Effector CD8-positive, alpha-beta T cell (primary cell): ENCODE results near the gene EFEMP2.
A peak's percentile ranks its signal among the peaks of the same experiment; 100 is the strongest.

Experiments used
- DNase-seq: peaks from one replicate; lab custom pipeline; 2025; lab: John Stamatoyannopoulos, UW

Gene EFEMP2

DNA sequence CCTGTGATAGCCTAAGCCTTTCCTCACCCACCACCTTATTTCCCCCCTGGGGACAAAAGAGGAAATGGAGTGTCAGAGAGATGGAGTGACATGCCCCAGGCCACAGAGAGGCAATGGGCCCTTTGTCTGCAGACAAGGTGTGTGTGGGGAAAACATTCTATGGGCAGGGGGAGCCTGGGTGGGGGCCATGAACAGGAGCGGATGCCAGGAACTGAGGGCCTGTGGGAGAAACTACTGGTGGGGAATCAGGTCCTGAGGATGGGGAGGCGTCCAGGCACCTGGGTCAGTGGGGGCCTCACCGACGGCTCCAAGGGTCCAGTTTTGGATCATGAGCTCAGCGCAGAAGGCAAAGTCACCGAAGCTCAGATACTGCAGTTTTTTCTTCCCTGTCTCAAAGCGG, 12.6 kb upstream of the EFEMP2 start:
- no peak for DNase-seq

DNA sequence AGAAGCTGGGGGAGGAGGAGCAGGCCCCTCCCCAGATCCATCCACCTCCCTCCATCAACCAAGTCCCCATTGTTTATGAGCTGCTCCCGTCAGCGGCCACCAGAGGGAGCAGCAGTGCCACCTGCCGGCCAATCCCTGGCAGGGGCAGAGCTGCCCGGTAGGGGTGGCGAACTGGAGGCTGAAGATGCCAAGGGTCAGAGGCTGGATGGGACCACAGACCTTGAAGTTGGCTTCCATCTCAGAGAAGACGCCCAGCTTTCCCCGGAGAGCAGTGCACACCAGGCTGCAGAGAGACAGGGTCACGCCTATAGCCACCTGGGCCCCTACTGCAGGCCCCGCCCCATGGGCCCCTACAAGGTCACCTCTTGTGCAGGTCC, 12.1 kb upstream of the EFEMP2 start:
- peak; percentile 71 for DNase-seq

DNA sequence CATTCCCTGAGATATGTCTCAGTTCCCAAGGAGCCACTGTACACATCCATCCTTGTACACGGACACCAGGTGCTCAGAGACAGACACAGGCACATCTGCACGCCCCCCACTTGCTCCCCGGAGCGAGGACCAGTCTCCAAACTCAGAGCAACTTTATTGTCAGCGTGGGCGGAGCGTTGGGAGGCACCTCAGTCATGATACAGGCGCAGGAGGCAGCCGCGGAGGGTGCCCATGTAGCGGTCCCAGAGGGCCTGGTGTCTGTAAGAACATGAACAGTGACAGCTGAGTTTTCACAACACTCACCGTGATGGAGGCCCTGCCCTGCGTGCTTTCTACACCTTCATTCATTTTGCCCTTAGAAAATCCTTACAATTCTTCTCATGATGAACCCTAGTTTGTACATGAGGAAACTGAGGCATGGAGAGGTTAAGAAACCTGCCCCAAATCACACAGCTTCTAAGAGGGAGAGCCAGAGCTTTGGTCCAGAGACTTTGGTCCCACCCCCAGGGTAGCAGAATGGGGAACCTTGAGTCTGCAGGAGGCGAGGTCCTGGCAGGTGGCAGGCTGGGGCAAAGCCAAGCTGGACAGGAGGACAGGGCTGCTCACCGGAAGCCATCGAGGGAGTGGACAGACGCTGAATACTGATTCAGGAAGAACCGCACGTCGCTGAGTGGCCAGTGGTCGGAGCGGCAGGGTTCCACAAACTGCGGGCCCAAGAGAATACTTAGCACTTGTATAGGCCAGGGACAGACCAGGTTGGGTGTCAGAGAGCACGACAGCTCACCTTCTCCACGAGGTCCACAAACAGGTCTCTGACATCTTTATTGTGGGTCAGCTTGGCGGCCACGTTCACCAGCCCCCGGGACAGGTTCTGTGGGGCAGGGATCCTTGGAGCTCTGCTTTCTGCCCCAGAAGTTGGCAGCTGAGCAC, 11.5 kb upstream of the EFEMP2 start:
- DNase-seq: no peak

DNA sequence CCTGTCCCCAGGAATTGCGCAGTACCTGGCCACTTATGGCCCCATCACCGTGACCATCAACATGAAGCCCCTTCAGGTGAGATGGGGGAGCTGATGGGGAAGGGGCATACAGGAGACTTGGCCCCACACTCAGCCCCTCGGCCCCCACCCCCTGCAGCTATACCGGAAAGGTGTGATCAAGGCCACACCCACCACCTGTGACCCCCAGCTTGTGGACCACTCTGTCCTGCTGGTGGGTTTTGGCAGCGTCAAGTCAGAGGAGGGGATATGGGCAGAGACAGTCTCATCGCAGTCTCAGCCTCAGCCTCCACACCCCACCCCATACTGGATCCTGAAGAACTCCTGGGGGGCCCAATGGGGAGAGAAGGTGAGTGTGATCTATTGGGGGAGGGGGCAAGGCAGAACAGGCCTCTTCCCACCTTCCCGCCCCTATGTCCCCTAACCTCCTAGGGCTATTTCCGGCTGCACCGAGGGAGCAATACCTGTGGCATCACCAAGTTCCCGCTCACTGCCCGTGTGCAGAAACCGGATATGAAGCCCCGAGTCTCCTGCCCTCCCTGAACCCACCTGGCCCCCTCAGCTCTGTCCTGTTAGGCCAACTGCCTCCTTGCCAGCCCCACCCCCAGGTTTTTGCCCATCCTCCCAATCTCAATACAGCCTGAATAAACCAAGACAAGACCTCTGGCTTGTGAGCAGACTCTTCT, 10.6 kb upstream of the EFEMP2 start:
- DNase-seq: no peak

DNA sequence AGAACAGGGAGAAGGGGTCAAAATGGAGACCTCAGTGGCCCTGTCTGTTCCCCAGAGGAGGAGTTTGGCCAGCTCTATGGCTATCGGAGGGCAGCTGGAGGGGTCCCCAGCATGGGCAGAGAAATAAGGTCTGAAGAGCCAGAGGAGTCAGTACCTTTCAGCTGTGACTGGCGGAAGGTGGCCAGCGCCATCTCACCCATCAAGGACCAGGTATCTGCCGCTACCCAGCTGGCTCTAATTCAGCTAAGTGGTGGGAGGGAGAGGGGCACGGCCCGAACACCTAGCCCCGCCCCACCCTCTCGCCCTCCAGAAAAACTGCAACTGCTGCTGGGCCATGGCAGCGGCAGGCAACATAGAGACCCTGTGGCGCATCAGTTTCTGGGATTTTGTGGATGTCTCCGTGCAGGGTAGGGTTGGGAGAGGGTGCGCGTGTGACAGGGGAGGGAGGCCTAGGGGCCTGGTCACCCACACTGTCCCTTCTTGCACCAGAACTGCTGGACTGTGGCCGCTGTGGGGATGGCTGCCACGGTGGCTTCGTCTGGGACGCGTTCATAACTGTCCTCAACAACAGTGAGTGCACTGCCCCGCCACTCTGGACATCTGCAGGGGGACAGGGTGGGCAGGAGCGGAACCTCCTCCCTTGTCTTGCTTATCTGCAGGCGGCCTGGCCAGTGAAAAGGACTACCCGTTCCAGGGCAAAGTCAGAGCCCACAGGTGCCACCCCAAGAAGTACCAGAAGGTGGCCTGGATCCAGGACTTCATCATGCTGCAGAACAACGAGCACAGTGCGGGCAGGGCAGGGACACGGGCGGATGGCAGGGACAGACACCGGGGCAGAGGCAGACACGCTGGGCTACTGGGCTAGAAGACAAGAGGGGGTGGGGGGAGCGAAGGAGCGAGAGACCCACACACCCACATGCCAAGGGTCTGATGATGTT, 9.8 kb upstream of the EFEMP2 start:
- no peak for DNase-seq

DNA sequence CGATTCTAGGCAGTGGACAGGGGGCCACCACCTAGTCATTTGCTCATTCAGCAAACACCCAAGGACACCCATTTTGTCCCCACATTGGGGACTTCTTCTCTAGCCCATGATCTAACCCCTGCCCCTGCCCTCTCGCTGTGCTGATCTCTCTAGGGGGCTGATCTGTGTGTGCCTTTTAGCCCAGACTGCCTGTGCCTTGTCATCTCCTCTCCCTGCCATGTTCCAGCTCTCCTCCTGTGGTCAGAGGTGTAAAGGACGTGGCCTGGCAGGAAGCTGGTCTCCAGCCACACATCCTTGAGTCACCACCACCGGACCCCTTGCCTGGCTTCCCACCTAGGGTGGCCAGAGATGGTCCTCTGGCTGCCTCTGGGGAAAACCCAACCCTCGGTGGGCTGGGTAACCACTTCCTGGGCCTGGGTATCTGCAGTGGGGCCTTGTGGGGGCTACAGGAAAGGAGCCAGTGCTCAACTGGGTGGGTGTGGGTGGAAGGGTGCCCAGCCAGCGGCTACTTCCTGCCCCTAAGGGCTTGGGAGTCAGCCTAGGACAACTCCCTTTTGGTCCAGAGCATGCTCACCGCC, 8.3 kb upstream of the EFEMP2 start:
- DNase-seq: no peak

DNA sequence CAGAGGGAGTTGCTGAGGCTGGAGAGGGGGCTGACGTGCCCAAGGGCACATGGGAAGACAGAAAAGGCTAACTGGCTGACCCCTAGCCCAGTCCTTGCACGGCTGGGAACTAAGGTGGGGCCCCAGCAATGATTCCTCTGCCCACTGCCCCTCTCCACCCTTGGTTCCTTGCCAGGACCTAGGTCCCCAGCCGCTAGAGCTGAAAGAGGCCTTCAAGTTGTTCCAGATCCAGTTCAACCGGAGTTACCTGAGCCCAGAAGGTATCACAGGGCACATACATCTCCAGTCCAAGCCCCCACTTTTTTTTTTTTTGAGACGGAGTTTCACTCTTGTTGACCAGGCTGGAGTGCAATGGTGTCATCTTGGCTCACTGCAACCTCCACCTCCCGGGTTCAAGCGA, 7.4 kb upstream of the EFEMP2 start:
- DNase-seq: no peak

DNA sequence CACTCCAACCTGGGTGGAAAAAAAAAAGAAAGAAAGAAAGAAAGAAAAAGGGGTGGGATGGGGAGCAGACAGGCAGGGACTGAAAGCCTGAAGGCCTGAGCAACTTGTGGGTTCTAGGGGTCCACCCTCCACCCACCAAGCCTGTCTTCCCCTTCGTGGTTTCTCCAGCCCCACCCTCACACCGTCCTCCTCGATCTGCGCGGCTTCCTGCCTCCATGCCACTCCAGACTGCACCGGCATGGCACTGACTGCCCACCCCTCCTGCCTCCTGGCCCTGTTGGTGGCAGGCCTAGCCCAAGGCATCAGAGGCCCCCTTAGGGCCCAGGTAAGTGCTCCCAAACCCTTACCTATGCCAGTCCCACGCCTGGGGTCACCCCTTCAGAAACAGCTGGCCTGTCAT, 7.0 kb upstream of the EFEMP2 start, which contains the start of gene CTSW:
CTSW (plus strand) TSS at position 221 of the 400 bp plus-strand sequence; CDS start at position 239, 18 bp downstream.
- DNase-seq: peak; percentile 26

DNA sequence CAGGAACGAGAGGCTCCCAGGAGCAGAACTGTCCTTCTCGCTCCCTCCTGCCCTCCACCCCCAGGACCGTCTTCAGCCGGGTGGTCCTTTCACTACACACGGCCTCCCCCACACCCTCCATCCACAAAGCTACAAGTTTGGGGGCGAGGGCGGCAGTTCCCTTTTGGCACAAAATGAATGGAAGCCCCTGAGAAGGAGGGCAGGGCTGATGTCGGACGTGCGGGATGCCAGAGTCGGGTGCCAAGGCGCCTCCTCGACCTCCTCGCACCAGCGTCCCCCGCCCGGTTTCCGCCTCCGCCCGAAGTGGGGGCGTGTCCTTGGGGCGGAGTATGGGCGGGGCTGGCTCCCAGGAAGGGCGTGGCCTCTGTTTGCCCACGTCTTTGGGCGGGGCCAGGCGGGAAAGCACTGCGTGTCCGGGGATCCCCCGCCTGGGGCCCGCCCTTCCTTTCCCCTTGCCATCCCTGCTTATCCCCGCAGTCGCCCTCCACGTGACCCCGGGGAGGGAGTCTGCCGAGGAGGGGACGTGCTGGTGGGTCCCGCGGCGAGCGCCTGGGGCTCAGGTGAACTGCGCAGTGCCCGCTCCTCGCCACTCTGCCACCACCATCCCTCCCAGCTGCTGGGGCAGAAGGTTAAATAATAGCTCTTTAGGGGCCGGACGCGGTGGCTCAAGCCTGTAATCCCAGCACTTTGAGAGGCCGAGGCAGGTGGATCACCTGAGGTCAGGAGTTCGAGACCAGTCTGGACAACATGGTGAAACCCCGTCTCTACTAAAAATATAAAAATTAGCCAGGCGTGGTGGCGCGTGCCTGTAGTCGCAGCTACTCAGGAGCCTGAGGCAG, 937 bp upstream of the EFEMP2 start:
- DNase-seq: peak; percentile 94

DNA sequence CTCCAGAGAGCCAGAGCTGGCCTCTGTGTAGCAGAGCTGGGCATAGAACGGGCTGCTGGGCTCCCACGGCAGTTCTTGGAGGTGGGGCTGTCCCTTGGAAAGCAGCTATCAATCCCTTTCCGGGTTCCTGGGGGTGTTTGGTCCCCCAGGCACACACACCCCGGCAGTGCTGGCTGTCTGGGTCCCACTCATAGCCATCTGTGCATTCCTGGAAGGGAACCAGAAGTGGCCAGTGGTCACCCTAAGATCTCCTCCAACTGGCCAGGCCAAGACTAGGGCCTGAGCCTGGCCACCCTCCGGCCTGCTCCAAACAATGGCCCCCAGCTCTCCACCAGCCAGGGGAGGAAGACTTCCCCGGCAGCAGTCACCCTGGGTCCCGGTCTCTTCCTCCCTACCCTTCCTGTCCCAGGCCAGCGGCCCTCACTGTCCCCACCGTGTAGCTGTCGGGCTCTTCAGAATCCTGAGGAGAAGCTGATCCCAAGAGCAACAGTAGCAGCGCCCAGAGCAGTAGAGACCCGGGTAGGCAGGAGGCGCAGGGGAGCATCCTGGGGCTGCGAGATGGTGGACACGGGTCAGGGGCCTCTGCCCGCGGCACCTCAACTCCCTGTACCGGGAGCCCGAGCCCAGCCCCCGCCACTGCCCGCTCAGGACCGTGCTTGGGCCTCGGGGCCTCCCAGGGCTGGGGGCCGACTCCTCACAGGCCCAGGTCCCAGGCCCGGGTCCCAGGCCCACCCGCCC, 620 bp downstream of the EFEMP2 start:
- no peak for DNase-seq

DNA sequence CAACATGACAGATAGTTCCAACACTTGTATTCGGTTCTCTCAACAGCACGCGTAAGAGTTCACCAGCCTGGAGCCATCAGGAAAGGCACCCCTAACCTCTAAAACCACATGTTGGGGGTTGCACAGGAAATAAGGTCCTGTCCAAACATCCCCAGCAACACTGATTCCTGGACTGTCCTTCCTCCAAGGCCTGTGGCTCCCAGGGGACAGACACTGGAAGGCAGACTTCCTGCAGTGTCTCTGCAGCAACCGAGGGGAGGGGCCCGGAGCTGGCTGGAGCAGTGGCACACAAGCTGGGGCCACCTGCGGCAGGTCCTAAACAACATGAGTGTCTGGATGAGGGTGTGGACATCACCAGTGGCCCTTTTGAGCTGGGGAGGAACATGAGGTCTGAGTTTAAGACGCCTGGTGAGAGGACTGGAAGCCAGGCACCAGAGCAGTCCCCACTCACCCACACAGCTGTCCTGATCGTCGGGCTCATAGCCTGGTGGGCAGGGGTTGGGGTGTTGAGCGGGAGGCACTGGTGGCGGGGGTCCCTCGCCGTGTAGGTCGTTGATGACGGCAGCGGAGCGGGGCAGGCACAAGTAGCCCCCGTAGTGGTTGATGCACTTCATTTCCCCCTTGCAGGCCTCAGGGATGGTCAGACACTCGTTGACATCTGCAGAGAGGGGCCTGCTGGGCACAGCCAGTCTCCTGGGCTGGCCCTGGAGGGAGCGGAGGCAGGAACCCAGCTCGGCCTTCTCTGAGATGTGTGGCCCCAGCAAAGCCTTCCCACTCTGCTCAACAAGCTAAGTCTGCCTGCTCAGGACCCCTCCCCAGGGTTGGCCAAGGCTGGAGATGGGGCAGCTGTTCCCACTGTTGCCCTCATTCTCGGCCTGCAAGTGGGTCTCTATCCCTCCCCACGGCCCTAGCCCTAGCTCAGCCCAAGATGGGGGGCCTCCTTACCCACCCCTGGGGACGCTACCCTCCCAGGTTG, 1.6 kb downstream of the EFEMP2 start:
- no peak for DNase-seq

DNA sequence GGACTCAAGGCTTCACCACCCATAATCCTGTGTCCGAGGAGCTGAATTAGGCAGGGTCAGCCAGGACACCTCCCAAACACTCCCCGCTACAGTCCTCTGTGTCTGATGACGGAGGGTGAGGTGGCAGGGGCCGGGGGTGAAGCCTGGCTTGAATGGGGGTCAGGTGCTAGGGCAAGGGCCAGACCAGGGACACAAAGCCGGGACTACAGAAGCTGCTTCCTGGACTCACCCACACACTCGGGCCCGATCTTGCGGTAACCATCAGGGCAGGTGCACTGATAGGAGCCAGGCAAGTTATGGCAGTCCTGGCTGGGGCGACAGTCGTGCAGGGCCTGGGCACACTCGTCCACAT, 2.3 kb downstream of the EFEMP2 start:
- no peak for DNase-seq

DNA sequence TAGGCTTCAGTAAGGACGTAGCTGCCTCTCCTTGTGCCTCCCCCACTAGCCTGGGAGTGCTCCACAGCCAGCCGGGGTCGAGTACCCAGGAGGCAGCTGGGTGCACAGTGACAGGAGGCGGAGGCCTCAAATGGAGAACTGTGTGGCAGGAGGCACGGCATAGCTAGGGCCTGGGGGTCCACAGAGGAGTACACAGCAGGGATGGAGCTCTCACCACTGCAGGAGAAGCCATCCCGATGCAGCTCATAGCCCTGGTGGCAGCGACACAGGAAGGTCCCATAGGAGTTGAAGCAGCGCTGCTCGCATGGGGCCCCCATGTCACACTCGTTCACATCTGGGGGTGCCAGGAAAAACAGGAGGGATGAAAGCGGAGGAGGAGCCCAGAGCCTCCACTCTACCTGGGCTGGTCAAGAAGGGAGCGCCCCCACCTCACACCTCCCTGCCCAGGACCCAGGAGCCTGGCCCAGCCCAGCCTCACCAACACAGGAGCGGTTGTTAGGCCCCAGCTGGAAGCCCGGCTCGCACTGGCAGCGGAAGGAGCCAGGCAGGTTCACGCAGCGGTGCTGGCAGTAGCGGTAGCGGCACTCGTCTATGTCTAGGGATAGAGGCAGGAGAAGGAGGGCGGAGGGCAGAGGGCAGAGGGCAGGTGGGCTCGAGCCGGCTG, 2.8 kb downstream of the EFEMP2 start:
- DNase-seq: no peak

DNA sequence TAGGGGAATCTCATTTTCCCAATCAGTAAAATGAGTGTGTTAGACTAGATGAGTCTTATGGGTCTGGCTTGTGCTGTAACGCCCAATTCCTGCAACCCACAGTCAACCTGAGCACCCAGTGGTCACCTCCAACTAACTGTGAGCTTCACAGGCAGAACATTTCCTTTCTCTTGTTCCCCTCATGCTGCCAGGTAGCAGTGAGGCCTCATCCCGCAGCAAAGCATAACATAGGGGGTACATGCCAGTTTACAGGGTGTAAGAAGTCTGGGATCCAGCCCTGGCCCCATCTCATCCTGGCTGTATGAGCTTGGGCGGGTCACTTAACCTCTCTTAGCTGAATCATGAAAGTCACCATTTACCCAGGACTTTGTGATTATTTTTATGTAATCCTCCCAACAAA, 3.7 kb downstream of the EFEMP2 start:
- DNase-seq: no peak

DNA sequence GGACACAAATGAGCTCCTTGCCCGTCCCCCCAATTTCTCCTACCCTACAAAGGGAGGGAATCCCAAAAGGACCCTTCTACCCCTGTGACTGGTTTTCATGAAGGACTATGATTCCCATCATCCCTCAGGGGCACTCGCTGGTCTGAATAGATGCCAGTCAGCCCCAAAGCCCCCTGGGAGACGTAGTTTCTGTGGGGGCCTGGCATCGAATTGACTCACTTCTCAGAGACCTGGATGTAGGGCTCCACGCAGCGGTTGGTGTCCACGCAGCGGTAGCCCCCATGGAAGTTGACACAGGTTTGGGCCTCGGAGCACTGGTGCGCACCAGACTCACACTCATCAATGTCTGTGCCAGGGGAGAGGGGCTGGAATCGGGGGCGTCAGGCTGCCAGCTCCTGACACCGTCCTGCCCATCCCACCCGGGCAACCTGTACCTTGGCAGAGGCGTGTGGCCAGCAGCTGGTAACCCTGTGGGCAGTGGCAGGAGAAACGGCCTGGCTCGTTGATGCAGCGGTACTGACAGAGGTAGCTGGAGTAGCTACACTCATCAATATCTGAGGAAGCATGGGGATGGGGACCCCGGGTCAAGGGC, 4.4 kb downstream of the EFEMP2 start:
- DNase-seq: no peak

DNA sequence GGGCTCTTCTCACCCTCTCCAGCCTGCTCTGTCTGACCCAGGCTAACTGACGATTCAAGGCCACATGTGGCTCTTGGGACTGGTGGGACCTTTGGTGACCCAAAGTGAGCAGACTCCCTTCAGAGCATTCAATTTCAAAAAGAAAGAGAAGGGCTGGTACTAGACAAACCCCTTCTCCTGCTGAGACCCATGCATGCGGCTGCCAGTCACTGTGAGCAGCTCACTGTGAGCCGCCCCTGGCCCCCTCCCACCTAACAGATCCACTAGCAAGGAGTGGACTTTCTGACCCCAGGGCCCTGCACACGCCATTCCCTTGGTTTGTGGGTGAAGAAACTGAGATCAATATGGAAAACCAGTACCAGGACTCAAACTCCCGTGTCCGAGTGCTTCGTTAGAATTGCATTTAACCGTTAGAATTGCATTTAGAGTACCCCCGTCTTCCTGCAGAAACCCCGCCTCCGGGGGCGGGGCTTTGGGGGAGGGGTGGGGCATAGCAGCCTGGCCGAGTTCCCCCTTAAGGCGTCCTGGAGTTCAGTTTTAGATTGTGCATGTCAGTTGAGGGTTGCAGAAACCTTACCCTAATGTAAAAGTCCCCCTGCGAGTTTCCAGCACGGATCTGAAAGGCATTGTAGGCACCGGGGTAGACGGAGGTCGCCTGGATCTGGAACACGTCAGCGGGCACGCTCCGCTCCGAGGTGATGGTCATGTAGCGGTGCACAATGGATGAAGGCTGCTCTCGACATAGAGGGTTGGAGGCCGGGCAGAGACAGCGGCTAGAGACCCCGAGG, 5.1 kb downstream of the EFEMP2 start:
- DNase-seq: no peak
